Measurements from ENCODE around the gene NCOA5. TPM values are rescaled to one million over a fixed set of nuclear protein-coding genes. Genes with fewer than 3 reads are reported as not detected.

Gene NCOA5
- total RNA-seq, 2 experiments from 2014 or later, result 9.7 to 10.5 TPM

DNA sequence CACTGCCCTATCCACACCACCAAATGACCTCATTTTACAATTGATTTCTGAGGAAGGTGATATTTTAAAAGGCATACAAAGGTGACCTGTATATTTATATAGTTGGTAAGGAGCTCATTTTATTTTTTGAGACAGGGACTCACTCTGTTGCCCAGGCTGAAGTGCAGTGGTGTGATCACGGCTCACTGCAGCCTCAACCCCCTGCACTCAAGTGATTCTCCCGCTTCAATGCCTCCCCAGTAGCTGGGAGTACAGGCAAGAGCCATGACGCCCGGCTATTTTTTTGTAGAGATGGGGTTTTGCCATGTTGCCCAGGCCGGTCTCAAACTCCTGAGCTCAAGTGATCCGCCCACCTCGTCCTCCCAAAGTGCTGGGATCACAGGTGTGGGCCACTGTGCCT is 13.0 kb downstream of the NCOA5 start:
- H3K4me1 Mint-ChIP-seq (ENCODE audit: low read depth), result peaks cover 20% of the 10 kb centered on the region
- TF ChIP-seq, protein P1, sequence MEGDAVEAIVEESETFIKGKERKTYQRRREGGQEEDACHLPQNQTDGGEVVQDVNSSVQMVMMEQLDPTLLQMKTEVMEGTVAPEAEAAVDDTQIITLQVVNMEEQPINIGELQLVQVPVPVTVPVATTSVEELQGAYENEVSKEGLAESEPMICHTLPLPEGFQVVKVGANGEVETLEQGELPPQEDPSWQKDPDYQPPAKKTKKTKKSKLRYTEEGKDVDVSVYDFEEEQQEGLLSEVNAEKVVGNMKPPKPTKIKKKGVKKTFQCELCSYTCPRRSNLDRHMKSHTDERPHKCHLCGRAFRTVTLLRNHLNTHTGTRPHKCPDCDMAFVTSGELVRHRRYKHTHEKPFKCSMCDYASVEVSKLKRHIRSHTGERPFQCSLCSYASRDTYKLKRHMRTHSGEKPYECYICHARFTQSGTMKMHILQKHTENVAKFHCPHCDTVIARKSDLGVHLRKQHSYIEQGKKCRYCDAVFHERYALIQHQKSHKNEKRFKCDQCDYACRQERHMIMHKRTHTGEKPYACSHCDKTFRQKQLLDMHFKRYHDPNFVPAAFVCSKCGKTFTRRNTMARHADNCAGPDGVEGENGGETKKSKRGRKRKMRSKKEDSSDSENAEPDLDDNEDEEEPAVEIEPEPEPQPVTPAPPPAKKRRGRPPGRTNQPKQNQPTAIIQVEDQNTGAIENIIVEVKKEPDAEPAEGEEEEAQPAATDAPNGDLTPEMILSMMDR (IDR thresholded peaks at IDR 0.05), result no peak

DNA sequence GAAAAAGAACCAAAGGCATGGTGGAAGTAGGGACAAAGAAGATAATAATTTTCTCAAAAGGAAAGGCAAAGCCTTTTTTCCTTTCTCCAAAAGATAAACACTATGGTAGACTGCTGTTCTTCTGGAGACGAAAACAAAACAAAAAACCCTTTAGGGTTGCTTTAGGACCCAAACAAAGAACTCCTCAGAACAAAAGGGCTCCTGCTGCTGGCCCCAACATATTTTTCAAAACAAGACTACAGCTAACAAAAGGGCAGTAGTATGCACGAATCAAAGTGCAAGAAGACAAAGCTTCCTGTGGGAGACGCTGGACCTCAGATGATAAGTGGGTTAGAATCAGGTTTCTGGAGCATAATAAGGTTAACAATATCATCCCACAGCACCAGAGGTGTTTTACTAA is 15.8 kb downstream of the NCOA5 start:
- DNase-seq, result no peak
- Histone ChIP-seq H3K9me3 (ENCODE audit: control insufficient read depth in 1 of 2, insufficient read depth in 1 of 2, low read length in 2 of 2) (no peaks in the 10 kb centered on the region), H3K4me3 (ENCODE audit: low read length) (no peak overlapping the region), H3K27ac (ENCODE audit: low read depth in 1 of 2, low read length in 2 of 2) (no peak overlapping the region), H3K36me3 (ENCODE audit: insufficient read depth, low read length) (peaks cover 65% of the 10 kb centered on the region), H3K4me1 (ENCODE audit: insufficient read depth, low read length) (no peaks in the 10 kb centered on the region), H3K27me3 (ENCODE audit: control insufficient read depth in 1 of 2, insufficient read depth in 2 of 2, low read length in 2 of 2) (no peaks in the 10 kb centered on the region)
- TF ChIP-seq, protein P1 (IDR thresholded peaks at IDR 0.05), result no peak
- Mint-ChIP-seq H3K4me3 (no peak overlapping the region), H3K27ac (no peak overlapping the region), H3K27me3 (no peaks in the 10 kb centered on the region), H3K9me3 (no peaks in the 10 kb centered on the region), H3K36me3 (ENCODE audit: low read depth) (peaks cover 22% of the 10 kb centered on the region), H3K4me1 (ENCODE audit: low read depth) (peaks cover 3% of the 10 kb centered on the region)
- POLR2A ChIA-PET, result no interaction called here
- CTCF ChIA-PET, result no interaction called here
- no peak for ATAC-seq (ENCODE audit: poor library complexity)
- intact Hi-C loops (cut with DNase I, micrococcal nuclease), result no loop called here

More for the DNA sequence above, 13.0 kb downstream of the NCOA5 start:
- no peaks in the 10 kb centered on the region for H3K27me3 Mint-ChIP-seq
- CTCF ChIA-PET, result no interaction called here
- H3K36me3 ChIP-seq (ENCODE audit: insufficient read depth, low read length), result peaks cover 59% of the 10 kb centered on the region
- no peak overlapping the region for H3K27ac Mint-ChIP-seq
- intact Hi-C loops (cut with DNase I, micrococcal nuclease), result no loop called here
- H3K9me3 Mint-ChIP-seq, result no peaks in the 10 kb centered on the region
- H3K4me3 Mint-ChIP-seq, result no peak overlapping the region
- no peaks in the 10 kb centered on the region for H3K27me3 ChIP-seq (ENCODE audit: control insufficient read depth in 1 of 2, insufficient read depth in 2 of 2, low read length in 2 of 2)
- ATAC-seq (ENCODE audit: poor library complexity) (no peak), DNase-seq (no peak)
- POLR2A ChIA-PET, result interaction anchor here (0.9 kb wide), 1 partner anchor 11 kb away, joined by 4 read pairs; no protein-coding TSS in a partner anchor
- H3K36me3 Mint-ChIP-seq (ENCODE audit: low read depth), result peaks cover 34% of the 10 kb centered on the region
- no peaks in the 10 kb centered on the region for H3K9me3 ChIP-seq (ENCODE audit: control insufficient read depth in 1 of 2, insufficient read depth in 1 of 2, low read length in 2 of 2)
- no peak overlapping the region for H3K4me3 ChIP-seq (ENCODE audit: low read length)
- no peak overlapping the region for H3K27ac ChIP-seq (ENCODE audit: low read depth in 1 of 2, low read length in 2 of 2)
- H3K4me1 ChIP-seq (ENCODE audit: insufficient read depth, low read length), result no peaks in the 10 kb centered on the region

DNA sequence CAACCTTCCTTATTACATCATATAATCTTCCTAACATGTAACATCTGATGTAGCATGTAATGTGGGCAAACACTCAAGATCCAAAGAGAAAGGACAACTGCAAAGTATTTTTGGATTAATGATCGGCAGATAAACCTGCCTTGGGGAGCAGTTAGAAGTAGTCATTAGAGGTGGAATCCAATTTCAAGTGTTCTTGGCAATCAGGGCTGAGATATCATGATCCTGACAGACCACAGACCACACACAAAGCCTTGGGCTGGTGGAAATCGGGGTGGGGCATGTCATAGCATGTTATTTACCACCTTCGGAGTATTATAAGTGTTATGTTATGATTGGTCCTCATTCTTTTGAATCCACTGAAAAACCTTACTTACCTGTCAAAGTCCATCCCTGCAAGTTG is 16.3 kb downstream of the NCOA5 start:
- no peaks in the 10 kb centered on the region for H3K9me3 Mint-ChIP-seq
- H3K27ac ChIP-seq (ENCODE audit: low read depth in 1 of 2, low read length in 2 of 2), result no peak overlapping the region
- DNase-seq (no peak), ATAC-seq (ENCODE audit: poor library complexity) (no peak)
- H3K27ac Mint-ChIP-seq, result no peak overlapping the region
- no peaks in the 10 kb centered on the region for H3K9me3 ChIP-seq (ENCODE audit: control insufficient read depth in 1 of 2, insufficient read depth in 1 of 2, low read length in 2 of 2)
- ChIA-PET CTCF (no interaction called here), POLR2A (no interaction called here)
- H3K36me3 ChIP-seq (ENCODE audit: insufficient read depth, low read length), result peaks cover 63% of the 10 kb centered on the region
- TF ChIP-seq, protein P1 (IDR thresholded peaks at IDR 0.05), result no peak
- H3K36me3 Mint-ChIP-seq (ENCODE audit: low read depth), result peaks cover 16% of the 10 kb centered on the region
- H3K4me1 ChIP-seq (ENCODE audit: insufficient read depth, low read length), result no peaks in the 10 kb centered on the region
- H3K4me1 Mint-ChIP-seq (ENCODE audit: low read depth), result no peaks in the 10 kb centered on the region
- H3K4me3 Mint-ChIP-seq, result no peak overlapping the region
- no peaks in the 10 kb centered on the region for H3K27me3 ChIP-seq (ENCODE audit: control insufficient read depth in 1 of 2, insufficient read depth in 2 of 2, low read length in 2 of 2)
- H3K27me3 Mint-ChIP-seq, result no peaks in the 10 kb centered on the region
- intact Hi-C loops (cut with DNase I, micrococcal nuclease), result no loop called here
- H3K4me3 ChIP-seq (ENCODE audit: low read length), result no peak overlapping the region
